ENCODE results near the gene RELT.

The RELT gene

DNA sequence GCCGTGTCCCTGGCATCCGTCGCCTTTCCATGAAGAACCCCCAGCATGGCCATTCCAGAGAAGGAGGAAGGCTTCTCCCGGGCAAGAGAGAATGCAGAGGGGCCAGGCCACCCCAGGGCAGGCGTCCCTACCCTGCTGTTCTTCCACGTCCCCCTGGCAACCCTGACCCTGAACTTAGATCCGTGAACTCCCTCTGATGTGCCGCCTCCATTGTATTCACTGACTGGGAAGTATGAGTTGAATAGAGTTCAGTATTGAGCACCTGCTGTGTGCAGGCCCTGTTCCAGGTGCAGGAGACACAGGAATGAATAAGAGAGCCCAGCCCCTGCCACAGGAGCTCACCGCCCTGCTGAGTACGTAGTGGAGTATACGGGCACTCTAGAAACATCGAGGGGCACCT, 29.1 kb upstream of the RELT start:
- DNase-seq (ENCODE audit: low spot score): no peak

DNA sequence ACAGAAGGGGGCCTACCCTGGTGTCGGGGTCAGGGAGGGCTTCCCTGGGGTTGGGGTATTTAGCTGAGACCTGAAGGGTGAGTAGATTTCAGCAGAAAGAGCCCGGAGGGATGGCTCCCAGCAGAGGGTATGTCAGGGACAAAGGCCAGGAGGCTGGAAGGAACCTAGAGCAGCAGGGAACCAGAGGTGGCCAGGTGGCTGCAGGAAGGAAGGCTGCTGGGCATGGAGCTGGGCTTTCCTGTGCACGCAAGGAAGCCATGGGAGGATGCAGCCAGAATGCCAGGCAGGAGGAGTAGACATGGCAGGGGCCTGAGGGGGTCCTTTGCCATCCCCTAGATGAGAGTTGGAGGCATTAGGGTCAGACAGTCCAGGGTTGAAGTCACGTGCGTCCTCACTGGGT, 27.4 kb upstream of the RELT start:
- DNase-seq (ENCODE audit: low spot score): no peak

DNA sequence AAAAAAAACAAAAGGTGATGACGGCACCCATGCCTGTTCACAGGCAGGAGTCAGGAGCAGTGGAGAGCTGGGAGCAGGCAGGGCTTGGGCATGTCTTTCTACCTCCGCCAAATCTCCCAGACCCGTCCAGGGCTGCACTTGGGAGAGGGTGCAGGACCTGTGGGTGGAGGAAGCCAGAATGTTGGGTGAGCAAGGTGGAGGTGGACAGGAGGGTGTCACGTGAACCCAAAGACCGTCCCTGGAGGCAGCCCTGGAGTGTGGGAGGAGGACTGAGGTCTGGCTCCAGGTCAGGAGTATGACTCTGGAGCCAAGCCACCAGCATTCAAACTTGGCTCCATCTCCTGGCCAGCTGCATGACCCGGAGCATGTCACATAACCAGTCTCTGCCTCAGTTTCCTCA, 26.6 kb upstream of the RELT start:
- DNase-seq (ENCODE audit: low spot score): no peak

DNA sequence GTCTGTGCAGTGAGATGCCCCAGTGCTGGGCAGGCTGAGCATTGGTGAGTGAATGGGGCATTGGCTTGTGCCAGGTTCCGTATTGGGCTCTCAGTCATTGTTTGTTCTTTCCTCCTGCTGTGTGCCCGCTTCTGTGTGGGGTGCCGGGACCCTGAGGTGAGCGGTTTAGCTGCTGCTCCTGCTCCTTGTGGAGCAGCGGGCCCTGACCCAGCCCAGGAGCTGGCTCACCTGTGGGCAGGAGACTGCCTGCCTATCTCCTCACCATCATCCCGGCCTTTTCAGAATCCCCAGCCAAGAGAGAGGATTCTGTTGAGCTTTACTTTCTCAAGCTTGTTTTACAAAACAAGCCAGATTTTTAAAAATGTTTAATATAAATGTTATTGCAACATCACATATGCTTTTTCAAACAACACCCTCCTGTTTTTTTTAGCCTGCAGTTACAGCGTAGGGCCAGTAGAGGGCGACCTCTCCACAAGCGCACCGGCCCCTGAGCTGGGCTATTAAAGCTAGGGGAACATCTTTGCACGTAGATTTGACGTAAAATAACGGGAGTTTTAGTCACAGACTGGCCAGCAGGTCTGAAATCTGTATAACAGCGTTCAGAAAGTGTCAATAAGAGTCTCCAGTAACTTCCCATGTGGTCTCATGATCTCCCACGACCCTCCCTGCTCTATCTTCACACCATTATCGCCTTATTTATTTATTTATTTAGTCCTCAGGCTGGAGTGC, 25.1 kb upstream of the RELT start:
- peak; percentile 56 for DNase-seq (ENCODE audit: low spot score)

DNA sequence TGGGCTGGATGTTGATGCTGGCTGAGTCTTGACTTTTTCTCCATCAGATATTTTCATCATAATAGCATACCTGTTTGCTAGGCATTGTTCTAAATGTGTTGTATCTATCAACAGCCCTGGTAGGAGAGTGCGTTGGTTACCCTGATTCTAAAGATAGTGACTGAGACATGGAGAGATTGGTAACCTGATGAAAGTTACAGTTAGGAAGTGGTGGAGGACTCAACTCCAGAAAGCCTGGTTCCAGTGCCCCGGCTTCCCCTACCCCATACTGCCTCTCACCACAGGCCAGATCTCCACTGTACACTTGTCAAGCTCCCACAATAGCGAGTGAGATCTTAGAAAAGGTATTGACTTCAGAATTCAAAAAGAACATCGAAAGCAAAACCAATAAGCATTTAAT, 22.8 kb upstream of the RELT start:
- DNase-seq (ENCODE audit: low spot score): no peak

DNA sequence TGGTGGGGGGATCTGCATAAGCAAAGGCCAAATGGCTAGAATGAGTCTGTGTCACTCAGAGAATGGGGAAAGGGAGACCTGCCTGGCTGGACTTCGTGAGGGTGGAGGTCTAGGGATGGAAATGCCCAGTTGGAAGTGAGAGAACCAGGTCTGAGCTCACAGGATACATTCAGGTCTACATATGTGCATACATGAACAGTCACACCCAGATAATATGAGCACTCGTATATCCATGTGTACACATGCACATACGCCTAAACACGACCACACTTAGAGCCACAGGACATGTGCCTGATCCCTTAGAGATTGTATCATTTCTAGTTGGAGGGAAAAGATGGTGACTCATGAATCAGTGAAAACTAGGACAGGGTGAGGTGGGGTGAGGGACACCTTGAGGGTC, 21.1 kb upstream of the RELT start:
- DNase-seq (ENCODE audit: low spot score): no peak

DNA sequence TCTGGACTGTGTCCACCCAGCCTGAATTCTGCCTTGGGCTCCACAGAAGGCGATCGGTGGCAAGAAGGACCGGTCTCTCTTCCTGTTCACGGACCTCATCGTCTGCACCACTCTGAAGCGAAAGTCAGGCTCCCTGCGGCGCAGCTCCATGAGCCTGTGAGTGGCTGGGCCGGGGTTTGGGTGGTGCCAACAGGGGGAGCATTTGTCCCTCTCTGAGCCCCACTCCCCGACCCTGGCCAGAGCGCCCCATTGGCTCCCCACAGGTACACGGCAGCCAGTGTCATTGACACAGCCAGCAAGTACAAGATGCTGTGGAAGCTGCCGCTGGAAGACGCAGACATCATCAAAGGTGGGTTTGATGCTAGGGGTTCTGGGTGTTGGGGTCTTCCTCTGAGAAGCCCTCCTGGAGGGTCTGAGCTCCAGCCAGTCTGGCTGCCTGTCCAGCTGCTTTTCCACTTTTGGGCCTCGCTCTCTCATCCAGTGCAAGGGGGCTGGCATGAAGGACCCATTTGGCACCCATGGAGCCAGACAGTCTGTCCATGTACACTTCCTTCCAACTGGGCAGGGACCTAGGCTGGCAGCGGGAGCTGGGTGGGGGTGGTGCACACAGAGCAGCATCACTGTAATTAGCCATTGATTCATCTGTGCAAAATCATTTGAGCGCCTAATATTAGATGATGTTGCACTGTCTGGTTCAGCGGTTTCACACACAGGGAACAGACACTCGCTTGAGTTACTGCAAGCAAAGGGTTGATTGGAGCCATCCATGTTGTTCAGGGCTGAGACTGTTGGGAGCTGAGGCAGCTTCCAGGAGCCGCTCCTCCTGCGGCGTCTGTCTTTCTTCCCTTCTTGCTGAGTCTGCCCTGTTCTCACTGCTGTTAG, 19.0 kb upstream of the RELT start:
- DNase-seq (ENCODE audit: low spot score): no peak

DNA sequence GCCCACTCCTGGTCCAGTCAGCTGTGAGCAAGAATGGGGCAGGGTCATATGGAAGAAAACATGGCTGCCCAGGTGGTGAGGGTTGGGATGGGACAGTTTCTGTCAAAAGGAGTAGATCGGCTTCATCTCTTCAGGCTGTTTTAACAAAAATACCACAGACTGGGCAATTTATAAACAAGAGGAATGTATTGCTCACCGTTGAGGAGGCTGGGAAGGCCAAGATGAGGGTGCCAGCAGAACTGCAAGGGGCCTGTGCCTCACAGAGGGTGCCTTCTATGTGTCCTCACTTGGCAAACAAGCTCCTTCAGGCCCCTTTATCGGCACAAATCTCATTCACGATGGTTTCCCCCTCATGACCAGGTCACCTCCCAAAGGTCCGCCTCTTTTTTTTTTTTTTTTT, 18.1 kb upstream of the RELT start:
- DNase-seq (ENCODE audit: low spot score): no peak

DNA sequence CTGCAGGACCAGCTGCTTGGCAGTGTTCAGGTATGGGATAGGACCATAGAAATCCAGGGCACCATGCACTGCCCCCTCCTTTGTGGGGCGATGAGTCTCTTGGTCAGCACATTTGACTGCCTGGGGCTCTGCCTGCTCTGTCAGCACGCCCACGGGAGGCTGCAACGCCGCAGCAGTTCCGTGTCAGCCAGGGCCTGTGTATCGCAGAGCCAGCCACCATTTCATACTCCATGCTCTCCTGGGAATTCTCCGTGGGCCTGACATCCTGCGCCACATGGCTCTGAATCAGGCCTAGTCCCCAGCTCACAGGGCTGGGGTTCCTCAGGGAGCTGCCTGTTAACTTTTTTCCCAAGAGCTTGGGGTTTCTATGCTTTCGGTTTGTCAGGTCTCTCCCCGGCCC, 16.9 kb upstream of the RELT start:
- no peak for DNase-seq (ENCODE audit: low spot score)

DNA sequence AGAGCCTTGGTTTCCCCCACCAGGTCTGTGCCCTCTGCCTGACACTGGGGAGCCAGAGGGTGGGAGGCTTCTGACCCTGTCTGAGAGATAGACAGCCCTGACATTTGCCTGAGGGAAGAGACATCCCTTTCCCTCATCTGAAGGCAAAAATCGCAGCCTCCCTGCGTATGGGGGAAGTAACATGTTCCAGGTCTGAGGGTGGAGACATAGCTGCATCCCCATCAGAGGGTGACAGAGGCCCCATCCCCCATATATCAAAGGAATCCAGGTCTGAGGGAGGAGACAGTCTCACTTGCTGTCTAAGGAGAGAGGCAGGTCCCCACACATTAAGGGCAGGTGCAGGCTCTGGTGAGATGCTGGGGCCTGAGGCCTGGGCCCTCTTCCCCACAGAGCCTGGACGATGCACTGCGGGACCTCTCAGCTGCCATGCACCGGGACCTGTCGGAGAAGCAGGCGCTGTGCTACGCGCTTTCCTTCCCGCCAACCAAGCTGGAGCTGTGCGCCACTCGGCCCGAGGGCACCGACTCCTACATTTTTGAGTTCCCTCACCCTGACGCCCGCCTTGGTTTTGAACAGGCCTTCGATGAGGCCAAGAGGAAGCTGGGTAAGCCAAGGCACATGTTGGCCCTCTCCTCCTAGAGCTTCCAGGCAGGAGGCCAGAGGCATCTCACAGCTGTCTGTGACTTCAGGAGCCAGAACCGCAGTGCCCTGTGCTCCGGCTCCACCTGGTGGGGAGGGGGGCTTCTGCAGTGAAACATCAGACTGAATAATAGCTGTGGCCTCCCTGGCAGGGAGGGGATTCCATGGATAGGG, 16.1 kb upstream of the RELT start:
- DNase-seq (ENCODE audit: low spot score): no peak

DNA sequence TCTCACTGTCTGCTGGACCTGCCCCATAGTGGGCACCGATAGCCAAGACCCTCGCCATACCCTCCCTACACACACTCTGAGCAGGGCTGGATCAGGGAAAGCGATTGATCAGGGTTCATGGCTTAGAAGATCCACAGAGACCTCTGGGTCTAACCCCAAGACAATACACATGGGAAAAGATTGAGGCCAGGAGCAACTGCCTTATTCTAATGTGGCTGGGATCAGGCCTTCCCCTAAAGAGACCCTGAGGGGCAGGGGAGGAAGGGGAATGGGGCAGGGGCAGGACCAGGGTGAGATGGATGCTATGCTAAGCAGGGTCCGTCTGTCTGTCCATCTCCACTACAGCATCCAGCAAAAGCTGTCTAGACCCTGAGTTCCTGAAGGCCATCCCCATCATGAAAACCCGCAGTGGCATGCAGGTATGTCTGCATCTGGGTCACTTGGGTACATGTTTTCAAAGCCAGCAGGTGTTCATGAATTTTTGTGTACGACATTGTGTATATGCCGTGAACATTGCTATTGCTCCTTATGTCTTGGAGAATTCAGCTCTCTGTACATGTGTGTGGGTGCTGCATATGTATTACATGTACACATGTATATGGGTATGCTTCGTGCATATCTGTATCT, 15.3 kb upstream of the RELT start:
- no peak for DNase-seq (ENCODE audit: low spot score)

DNA sequence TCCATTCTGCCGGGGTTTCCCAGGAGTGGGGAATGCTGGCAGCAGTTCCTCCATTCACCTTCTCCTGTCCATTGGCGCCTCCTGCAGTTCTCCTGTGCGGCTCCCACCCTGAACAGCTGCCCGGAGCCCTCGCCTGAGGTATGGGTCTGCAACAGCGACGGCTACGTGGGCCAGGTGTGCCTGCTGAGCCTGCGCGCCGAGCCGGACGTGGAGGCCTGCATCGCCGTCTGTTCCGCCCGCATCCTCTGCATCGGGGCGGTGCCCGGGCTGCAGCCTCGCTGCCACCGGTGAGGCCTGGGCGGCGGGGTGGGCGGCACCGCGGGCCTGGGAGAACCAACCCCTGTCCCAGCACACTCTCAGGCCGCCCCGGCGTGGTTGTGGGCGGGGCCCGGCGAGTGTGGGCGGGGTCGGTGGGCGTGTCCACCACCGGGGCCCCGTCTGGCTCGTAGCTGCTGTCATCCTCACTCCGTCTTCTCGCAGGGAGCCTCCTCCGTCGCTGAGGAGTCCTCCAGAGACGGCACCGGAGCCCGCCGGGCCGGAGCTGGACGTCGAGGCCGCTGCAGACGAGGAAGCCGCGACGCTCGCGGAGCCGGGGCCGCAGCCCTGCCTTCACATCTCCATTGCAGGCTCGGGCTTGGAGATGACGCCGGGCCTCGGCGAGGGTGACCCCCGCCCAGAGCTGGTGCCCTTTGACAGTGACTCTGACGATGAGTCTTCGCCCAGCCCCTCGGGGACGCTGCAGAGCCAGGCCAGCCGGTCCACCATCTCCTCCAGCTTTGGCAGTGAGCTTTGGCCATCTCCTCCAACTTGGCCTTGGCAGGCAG, 14.0 kb upstream of the RELT start:
- DNase-seq (ENCODE audit: low spot score): no peak

DNA sequence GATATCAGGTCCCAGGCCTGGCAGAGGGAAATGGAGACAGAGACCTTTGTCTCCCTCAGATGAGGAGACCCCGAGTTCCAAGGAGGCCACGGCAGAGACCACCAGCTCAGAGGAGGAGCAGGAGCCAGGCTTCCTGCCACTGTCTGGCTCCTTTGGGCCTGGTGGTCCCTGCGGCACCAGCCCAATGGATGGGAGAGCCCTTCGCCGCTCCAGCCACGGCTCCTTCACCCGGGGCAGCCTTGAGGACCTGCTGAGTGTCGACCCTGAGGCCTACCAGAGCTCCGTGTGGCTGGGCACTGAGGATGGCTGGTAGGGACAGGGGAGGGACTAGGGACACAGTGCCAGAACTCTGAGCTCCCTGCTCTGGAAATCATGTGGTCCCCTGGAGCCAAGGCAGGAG, 13.1 kb upstream of the RELT start:
- DNase-seq (ENCODE audit: low spot score): no peak

DNA sequence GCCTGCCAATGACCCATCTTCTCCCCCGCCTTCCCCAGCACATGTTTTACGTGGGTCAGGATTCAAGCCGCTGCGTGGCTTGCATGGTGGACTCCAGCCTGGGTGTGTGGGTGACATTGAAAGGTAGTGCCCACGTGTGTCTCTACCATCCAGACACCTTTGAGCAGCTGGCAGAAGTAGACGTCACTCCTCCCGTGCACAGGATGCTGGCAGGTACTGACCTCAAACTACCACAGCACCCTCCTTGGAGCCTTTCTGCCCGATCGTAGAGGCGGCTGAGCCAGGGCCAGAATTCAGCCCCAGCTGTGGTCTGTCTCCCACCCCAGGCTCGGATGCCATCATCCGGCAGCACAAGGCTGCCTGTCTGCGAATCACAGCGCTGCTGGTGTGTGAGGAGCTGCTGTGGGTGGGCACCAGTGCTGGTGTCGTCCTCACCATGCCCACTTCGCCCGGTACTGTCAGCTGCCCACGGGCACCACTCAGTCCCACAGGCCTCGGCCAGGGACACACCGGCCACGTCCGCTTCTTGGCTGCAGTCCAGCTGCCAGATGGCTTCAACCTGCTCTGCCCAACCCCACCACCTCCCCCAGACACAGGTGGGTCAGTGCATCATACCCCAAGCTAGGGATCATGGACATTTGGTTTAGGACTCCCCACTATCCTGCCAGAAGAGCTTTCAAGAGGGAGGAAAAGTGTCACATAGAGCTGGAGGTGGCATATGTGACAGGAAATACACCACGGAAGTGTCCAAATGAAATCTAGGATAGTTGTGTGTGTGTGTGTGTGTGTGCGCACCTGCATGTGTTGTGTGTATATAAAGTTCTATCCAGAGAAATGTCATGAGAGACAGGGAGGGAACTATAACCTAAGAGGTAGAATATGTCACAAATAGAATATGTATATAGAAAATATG, 10.6 kb upstream of the RELT start:
- no peak for DNase-seq (ENCODE audit: low spot score)

DNA sequence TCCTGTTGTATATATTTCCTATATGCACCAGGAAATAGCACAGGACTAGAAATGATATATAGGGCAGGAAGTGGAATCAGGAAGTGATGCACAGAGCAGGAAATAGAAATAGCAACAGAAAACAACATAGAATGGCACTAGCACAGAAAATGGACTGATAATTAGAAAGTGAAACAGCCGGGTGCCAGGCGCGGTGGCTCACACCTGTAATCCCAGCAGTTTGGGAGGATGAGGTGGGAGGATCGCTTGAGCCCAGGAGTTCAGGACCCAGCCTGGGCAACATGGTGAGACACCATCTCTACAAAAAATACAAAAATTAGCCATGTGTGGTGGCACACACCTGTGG, 10.0 kb upstream of the RELT start:
- DNase-seq (ENCODE audit: low spot score): peak; percentile 53

DNA sequence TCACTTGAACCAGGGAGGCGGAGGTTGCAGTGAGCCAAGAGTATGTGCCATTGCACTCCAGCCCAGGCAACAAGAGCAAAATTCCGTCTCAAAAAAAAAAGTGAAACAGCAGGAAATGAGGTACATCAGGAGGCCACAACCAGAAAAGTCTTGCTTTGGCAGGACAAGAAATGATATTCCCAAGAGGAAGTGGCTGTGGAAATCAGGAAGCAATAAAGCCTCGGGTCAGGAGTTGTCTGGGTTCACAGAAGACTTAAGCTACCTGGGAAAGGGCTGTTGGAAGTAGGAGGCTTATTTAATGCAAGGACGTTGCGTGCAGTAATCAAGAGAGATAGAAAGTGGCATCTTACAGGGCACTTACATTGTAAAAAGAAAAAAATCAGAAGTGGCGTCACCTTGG, 9.2 kb upstream of the RELT start:
- no peak for DNase-seq (ENCODE audit: low spot score)

DNA sequence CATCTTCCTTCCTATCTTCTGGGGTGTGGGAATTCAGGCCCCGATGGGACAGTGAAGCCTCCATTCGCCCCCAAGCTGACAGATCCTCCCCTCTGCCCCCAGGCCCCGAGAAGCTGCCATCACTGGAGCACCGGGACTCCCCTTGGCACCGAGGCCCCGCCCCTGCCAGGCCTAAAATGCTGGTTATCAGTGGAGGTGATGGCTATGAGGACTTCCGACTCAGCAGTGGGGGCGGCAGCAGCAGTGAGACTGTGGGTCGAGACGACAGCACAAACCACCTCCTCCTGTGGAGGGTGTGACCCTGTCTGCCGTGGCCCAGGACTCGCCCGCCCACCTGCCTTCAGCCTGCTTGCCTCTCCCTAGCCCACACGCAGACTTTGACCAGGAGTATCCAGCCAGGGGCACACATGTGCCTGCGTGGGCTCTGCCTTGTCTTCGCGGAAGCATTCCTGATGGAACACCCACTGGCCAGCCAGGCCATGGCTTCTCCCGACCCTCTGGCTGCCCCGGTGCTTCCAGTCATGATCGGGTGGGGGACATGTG, 8.6 kb upstream of the RELT start:
- DNase-seq (ENCODE audit: low spot score): no peak

DNA sequence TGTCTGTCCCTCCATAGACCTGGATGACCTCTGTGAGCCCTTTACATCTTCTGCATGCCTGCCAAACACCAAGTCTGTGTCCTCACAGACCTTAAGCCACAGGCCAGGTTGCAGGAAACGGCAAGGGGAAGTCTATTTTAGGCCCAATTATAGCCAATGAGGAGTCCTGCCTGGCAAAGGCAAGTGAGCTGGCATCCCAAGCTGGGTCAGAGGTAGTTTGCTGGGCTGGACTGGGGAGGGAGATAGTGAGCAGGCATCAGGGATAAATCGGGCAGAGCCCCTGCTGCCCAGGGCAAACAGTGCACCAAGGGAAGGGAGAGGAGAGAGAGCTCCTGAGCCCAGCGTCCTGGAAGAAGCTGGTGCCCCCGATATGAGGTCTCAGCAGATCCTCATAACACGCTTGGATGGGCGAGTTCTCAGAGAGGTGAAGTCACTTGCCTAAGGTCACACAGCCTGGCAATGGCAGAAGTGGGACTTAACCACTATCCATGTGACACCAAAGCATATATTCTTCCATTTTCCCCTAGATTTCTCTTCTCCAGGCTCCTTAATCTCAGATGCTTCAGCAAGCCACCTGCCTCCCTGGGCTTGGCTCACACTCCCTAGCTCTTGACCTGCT, 3.7 kb upstream of the RELT start:
- DNase-seq (ENCODE audit: low spot score): no peak

DNA sequence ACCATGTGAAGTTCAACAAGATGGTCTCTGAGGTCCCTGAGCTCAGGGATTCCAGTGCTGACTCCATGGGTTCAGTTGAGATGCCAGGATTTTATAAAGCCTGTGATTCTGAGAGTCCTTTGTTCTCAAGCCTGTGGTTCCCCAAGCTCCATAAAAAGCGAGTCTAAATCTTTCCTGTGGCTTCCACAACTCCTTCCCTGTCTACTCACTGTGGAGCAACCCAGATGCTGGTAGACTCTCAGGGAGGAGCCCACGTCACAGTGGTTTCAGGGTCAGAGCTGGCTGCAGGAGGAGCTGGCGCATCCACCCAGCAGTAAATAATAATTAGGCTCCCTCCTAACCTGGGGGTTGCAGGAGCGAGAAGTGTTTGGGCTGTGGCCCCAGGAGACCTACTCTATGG, 2.0 kb upstream of the RELT start:
- no peak for DNase-seq (ENCODE audit: low spot score)

DNA sequence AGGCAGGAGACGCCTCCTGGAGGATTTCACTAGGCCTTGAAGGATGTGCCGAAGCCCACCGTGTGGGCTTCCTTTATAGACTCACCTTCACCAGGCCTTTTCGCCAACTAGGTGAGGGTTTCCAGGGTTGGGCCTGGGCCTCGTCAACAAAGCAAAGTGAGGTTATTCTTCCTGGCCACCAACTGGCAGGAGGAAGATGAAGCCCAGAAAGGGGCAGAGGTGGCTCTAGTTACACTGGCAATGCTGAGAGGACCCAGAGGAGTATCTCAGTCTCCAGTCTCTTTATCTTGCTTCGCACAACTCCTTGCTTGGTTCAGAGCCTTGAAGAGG, 404 bp upstream of the RELT start:
- DNase-seq (ENCODE audit: low spot score): no peak
